Activated CD8-positive, alpha-beta memory T cell treated with anti-CD3 and anti-CD28 coated beads, Interleukin-2, amount 50 U/mL, for 24 hours (primary cell): Measurements from ENCODE around the gene TNFRSF19.
"Not testable (repeated sequence)": the region's sequence is repeated elsewhere in the genome, so short reads cannot be mapped to it uniquely, and the experiment has no call there.

Experiments used
- DNase-seq: peaks from one replicate; pipeline ENCODE4 v3.0.0-alpha.2; 2020; ENCODE audit errors: extremely low read depth

Gene TNFRSF19

DNA sequence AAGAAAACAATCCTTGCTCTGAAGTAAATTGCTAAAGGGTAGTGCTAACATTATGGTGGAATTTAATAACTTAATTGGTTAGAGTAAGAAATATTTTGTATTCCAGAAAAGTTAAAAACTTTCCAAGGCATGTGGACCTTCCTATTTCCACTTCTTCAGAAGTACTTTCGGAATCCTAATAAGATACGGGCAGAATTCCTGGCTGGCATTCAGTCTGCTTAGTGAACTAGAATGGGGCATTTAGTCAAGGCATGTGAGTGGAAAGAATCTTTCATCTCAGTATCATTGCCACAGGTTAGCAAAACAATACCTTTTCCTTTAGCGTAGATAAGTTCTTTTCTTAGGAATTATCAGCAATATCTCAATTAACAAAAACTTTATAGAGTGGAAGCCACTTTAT is 85.1 kb downstream of the TNFRSF19 start:
- DNase-seq = no peak

DNA sequence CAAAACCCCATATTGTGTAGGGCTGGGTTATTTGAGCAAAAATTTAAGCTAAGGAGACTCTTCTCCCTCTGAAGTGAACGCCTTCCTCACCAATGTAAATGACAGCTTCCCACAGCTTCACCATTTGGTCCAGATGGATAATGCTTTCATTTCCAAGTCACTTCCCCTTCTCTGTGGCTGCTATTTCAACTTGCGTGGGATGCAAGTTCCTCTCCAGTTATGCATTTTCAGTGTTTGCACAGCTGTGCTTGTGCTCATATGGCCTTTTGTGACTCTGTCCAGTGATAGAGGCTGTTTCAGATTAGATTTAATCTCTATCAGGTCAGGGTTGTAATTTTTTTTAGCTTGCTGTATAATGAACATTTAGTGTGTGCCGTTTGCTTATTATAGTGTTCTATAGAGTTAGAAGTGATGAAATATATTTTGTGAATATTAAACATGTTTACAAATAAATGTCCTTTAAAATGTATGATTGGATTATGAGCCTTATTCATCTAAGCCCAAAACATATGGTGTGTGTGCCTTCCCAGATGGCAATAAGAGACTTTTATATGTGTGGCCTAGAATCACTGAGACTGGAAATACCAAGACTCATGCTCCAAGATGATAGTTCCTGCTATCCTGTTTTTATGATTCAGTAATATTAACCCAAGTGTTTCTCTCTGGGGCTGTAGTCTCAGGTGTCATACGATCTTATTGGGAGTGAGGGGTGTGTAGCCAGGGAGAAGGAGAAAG is 86.6 kb downstream of the TNFRSF19 start:
- DNase-seq = no peak

DNA sequence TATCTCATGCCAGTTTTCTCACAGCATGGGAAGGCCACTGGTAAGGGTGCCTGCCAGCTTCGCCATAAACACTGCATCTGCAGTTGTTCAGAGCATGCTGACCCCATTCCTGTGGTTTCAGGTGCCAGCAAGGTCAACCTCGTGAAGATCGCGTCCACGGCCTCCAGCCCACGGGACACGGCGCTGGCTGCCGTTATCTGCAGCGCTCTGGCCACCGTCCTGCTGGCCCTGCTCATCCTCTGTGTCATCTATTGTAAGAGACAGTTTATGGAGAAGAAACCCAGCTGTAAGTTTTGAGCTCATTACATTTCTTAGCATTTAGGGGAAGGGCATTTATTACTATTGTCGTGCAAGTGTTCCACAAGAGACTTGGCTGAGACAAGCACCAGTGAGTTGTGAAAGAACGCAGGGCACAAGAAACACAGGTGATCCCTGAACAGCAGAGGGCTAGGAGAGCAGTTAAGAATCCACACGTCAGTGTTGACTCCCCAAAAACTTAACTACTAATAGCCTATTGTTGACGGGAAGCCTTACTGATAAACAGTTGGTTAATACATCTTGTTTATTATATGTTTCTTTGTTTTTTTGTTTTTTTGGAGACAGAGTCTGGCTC is 88.8 kb downstream of the TNFRSF19 start:
- DNase-seq = no peak

DNA sequence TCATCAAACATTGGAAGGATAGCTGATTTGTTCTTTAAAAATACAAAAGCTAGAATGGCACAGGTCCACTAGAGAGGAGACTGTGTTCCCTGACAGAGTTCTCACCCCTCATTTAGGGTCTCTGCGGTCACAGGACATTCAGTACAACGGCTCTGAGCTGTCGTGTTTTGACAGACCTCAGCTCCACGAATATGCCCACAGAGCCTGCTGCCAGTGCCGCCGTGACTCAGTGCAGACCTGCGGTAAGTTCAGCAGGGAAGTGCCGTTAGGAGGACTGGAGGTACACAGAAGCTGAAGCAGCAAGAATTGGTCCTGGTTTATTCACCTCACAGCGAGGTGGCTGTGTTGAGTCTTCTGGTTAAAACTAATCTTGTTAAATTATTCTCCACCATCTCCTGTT is 90.0 kb downstream of the TNFRSF19 start:
- DNase-seq = no peak

DNA sequence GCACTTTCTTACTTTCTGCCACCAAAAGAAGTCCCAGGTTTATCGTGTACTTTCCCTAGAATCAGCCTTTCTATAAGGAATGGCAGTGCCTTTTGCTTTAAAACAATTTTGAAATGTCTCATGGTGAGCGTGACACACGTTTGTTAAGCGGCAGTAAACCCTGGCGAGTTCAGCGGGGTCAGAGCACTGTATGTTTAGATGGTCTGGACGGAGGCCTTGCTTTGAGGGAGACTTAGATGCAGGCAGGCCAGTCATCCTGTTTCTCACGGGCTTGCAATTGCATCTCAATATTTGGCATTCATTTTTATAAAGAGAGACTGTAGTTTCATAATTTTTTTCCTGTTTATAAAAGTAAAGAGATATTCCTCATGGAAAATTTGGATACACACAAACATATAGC is 96.4 kb downstream of the TNFRSF19 start:
- no peak for DNase-seq

DNA sequence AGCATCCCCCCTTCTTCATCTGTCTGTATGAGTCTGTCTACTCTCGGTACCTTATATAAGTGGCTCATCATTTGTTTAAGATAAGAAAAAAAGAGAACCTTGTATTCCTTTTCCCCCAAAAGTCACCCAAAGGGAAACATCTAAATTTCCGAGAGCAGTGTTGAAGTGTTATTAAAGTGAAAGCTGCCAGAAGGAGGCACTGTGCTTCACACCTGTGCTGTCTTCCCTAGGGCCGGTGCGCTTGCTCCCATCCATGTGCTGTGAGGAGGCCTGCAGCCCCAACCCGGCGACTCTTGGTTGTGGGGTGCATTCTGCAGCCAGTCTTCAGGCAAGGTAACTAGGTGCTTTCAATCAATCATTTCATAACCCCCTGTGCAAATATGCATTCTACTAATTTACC is 97.5 kb downstream of the TNFRSF19 start:
- no peak for DNase-seq

DNA sequence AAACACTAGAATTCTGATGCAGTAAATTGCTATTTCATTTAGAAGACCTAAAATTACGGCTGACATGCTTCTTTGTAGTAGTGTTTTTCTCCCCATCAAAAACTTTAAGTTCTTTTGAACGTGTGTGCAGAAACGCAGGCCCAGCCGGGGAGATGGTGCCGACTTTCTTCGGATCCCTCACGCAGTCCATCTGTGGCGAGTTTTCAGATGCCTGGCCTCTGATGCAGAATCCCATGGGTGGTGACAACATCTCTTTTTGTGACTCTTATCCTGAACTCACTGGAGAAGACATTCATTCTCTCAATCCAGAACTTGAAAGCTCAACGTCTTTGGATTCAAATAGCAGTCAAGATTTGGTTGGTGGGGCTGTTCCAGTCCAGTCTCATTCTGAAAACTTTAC is 98.3 kb downstream of the TNFRSF19 start:
- DNase-seq = no peak

DNA sequence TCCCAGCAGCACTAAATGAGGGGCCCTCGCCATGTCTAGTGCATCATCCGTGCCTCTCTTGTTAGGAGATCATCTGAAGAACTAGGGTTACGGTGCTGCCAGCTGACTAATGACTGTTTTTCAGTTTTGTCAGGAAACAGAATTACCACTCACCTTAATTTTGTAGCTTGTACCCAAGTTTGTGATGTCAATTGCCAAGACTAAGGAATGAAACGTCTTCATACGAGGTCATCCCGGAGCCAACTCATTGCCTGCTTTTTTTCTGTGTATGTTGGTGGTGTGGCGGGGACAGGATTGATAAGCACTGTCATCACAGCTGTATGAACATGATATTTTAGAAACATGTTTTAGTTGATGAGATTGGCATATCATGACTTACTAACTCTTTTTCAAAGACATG is 100.6 kb downstream of the TNFRSF19 start:
- DNase-seq = no peak

DNA sequence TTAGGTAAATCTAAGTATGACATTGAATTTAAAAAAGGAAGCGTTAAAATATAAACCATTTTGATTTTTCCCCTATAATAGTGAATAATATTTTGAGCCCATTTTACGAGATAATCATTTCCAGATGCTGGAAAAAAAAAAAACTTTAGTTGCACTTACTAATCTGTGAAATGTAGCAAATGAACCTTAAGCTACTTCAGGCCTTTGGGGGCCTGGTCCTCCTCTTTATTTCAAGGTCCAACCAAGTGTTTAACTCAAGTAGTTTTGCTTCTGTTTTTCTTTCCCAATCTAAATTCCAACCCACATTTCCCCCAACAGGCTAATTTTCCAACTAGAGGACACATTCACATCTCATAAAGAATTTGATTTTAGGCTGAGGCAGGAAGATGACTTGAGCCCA is 101.2 kb downstream of the TNFRSF19 start:
- DNase-seq = no peak

DNA sequence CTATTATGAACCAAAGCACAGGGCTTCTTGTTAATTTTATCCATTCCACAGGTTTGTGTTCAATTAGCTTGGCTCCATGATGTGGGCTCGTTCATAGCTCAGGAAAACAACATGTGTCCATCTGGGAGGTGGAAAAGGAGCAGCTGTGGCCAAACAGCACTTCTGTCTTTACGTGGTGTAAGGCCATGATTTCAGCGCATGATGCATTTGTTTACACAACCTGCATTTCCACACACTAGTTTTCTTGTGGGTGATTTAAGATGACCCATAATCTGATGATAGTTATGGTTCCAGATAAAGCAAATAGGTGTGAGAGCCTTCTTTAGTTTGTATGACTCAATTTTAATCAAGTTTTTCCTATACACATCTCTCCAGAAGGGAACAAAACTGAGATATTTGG is 101.7 kb downstream of the TNFRSF19 start:
- no peak for DNase-seq

DNA sequence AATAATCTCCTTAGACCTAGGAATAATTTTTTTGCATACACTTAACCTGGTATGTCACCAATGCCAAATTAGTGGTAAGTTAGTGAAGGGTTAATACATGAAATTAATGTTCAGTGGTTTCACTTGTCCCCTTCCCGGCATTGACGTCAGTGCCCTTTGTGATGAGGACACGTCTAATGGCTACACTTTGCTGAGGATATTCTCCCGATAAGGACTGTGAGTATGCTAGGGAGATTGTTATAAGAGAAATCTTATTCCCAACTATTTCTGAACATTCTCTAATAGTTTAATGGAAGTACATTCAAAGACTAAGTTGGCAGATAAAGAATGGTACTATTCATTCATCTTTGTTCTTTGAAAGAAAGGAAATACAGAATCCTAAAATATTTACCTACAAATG is 102.4 kb downstream of the TNFRSF19 start:
- DNase-seq = no peak

DNA sequence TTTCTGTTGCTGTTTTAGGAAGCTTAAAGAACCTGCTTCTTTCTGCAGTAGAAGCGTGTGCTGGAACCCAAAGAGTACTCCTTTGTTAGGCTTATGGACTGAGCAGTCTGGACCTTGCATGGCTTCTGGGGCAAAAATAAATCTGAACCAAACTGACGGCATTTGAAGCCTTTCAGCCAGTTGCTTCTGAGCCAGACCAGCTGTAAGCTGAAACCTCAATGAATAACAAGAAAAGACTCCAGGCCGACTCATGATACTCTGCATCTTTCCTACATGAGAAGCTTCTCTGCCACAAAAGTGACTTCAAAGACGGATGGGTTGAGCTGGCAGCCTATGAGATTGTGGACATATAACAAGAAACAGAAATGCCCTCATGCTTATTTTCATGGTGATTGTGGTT is 103.1 kb downstream of the TNFRSF19 start:
- no peak for DNase-seq

DNA sequence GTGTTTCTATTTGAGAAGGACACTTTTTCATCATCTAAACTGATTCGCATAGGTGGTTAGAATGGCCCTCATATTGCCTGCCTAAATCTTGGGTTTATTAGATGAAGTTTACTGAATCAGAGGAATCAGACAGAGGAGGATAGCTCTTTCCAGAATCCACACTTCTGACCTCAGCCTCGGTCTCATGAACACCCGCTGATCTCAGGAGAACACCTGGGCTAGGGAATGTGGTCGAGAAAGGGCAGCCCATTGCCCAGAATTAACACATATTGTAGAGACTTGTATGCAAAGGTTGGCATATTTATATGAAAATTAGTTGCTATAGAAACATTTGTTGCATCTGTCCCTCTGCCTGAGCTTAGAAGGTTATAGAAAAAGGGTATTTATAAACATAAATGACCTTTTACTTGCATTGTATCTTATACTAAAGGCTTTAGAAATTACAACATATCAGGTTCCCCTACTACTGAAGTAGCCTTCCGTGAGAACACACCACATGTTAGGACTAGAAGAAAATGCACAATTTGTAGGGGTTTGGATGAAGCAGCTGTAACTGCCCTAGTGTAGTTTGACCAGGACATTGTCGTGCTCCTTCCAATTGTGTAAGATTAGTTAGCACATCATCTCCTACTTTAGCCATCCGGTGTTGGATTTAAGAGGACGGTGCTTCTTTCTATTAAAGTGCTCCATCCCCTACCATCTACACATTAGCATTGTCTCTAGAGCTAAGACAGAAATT is 103.8 kb downstream of the TNFRSF19 start:
- DNase-seq = no peak

DNA sequence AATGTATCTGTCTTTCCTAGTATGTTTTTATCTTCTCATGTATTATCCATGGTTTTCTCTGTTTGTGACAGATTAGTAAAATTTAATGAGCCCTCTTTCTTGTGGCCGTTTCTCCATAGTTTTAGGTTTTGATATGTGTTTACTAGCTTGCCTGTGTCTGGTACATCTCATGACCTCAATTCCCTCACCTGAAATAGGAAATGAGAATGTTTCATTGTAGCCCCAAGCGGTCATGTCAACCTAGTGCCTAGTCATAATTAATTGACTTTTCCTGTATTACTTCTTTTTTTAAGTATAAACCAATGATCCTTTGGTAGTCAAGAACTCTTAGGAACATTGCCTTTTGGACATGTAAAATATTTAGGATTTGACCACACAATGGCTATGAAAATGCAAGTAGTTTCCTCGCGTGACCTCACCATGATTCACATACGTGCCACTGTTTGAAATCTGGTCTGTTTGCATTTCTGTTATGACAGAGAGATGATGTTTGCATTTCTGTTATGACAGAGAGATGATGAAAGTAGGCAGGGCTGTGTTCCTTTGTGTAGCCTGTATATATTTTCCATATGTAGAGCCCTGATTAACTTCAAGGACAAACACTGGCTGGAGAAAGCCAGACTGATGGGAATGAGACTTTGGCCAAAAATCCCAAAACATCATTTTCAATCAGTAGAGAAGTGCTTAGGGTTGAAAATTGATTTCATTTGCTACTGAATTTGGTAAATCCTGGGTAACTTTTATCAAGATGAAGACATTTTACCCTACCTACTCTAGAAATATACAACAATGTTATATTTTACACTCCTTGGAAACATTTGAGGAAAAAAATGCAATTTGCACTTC is 104.8 kb downstream of the TNFRSF19 start:
- DNase-seq = no peak

DNA sequence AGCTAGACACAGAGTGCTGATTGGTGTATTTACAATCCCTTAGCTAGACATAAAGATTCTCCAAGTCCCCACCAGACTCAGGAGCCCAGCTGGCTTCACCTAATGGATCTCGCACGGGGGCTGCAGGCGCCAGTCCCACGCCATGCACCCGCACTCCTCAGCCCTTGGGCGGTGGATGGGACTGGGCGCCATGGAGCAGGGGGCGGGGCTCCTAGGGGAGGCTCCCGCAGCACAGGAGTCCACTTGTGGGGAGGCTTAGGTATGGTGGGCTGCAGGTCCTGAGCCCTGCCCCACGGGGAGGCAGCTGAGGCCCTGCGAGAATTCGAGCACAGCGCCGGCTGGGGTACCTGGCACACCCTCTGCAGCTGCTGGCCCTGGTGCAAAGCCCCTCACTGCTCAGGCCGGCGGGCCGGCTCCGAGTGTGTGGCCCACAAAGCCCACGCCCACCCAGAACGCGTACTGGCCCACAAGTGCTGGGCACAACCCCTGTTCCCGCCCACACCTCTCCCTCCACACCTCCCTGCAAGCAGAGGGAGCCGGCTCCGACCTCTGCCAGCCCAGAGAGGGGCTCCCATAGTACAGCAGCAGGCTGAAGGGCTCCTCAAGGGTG is 107.6 kb downstream of the TNFRSF19 start:
- not testable (repeated sequence) for DNase-seq

DNA sequence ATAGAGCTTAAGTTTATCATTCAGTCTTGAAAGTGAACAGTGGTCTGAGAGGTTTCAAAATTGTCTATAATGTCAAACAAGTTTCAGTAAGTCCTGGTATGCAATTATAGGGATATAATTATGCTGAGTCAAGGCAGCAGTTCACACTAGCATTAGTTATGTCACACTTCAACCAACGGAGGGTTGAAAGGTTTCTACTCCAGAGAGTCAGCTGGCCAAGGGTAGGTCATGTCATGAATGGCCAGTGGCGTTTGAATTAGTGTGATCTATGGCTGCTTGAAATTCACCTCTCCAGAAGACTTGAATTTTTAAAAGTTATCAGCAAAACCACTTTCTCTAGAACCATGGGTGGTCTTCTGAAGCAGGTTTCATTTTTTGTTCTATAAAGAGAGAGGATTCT is 108.6 kb downstream of the TNFRSF19 start:
- DNase-seq = no peak

DNA sequence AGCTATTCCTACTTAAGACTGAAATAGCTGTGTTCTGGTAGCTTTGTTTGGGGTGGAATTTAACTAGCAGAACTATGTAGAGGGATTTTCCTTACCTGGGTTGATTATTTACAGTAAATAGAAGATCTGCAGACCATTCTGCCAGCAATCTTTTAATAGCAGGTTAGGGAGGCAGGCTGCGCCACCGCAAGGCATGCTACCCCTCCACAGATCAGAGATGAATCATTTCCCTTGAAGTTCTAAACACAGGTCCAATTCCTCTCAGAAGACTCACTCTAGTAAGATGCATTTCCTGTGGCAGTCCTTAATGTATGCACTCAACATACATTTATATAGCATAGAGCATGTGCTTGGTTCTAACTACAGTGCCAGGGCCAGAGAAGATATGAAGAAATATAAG is 109.0 kb downstream of the TNFRSF19 start:
- no peak for DNase-seq

DNA sequence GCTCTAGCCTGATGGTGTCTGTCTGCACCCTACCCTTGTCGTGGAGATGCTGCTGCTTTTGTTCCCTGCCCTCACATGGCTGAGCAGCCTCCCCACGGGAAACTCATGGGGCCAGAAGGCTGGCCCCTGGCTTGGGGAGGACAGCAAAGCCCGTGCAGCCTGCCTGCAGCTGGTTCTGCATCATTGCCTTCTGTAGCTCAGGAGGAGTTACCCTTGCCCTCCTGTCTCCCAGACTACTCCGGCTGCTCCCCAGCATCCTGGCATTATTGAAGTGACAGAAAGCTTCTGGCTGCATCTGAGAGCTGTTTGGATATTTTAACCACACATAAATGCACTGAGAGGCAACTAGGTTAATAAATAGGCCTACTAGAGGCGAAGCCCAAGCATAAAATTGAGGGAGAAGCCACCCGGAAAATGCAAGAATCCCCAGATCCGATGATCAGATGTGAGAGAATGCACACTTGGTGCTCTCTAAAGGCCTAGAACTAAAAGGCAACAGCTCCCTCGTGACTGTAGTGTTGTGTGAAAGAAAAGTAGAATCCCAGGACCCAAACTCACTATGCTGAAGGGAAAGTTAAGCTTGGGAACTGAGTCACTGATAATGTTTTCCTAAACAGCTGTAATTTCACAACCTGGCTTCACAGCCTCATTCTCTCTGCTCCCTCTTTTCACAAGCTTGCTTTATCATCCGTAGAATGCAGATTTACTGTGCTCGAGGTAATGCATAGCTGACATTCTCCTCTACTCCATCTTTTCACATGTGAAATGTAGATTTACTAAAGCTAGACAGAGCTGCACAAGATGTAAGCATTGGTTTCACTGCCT is 110.8 kb downstream of the TNFRSF19 start:
- no peak for DNase-seq

DNA sequence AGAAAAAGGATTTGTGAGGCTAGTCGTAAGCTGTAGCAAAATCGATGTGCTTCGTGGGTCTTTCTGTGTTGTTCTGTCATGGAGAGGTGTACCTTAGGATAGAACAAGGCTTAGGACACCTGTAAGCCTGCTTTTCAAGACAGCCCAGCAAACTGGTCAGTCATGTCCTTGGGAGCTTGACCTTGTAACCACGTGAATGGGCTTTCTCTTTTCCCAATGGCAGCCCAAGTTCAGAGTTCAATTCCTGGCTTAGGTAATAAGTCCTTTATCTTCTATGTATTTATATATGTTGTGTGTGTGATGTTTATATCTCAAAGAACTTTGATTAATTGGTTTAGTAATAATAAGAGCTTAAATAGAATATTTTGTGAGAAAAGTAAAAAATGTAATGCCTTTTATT is 112.9 kb downstream of the TNFRSF19 start:
- no peak for DNase-seq

DNA sequence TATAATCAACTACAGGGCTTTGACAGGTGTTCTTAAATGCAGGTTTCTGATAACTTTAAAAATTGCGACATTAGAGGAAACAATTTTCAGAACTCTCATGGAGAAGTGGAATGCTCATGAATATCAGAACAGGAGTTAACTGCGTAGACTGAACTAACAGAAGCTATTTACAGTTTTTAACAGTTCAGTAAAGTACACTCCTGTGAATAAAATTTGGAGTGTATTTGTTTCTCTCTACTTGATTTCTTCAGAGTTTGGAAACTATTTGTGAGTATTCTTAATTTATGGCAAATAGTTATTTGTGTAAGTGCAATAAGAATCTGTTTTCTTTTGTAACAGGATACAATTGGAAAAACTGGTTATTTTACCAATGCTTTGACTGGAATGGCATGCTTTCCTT is 114.4 kb downstream of the TNFRSF19 start:
- DNase-seq = no peak

DNA sequence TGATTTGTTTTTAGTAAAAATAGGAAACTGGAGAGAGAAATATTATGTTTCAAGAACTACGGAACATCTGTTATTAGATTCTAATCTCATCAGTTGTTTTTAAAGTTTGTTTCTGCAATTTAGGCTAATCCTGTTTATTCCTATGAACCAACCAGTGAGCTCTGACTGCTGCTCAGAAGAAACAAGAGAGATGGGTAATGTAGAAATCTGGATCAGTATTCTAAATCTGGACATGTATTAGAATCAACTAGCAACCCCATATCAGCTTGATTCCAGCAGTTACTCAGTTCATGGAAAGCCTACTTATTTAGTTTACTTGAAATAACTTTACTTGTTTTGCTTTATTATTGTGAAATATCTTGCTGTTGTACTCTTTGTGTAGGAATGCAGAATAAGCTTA is 115.2 kb downstream of the TNFRSF19 start:
- no peak for DNase-seq
